ENCODE measurements around the gene FPR2. TPM values are rescaled to one million over a fixed set of nuclear protein-coding genes. Genes with fewer than 3 reads are reported as not detected.

FPR2 gene
- total and polyA plus RNA-seq, 3 donors from 2014 or later = 0.19 to 1.3 (median 0.31) TPM

DNA sequence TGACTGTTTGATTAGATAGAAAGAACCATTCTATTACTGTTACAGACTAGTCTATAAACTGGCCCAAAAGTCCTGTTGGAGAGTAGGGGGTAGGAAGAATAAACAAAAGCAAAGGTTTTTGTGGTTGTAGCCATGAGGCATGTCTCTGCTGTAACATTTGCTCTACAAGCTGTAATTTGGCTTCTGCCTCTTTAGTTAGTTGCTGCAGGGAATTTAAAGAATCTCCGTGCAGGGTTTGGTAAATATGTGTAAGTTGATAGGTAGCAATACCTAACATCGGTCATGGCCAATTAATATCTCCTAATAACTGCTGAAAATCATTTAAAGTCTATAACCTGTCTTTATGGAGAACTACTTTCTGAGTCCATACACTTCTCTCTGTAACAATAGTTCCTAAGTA is 46.9 kb downstream of the FPR2 start:
- TF ChIP-seq, protein P1, sequence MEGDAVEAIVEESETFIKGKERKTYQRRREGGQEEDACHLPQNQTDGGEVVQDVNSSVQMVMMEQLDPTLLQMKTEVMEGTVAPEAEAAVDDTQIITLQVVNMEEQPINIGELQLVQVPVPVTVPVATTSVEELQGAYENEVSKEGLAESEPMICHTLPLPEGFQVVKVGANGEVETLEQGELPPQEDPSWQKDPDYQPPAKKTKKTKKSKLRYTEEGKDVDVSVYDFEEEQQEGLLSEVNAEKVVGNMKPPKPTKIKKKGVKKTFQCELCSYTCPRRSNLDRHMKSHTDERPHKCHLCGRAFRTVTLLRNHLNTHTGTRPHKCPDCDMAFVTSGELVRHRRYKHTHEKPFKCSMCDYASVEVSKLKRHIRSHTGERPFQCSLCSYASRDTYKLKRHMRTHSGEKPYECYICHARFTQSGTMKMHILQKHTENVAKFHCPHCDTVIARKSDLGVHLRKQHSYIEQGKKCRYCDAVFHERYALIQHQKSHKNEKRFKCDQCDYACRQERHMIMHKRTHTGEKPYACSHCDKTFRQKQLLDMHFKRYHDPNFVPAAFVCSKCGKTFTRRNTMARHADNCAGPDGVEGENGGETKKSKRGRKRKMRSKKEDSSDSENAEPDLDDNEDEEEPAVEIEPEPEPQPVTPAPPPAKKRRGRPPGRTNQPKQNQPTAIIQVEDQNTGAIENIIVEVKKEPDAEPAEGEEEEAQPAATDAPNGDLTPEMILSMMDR (IDR thresholded peaks at IDR 0.05) = no peak
- no peak for TF ChIP-seq POLR2A (IDR thresholded peaks at IDR 0.05)
- no peak overlapping the region for H3K4me3 ChIP-seq
- intact Hi-C loops (cut with DNase I; ENCODE audit: low total_unique reads) = no loop called here
- no peaks in the 10 kb centered on the region for H3K36me3 ChIP-seq (ENCODE audit: low read depth, missing control alignments)
- WGBS, 2 donors = 85 to 92% methylated on average over 2 of the region's 2 CpGs
- no peaks in the 10 kb centered on the region for H3K9me3 ChIP-seq
- H3K27ac ChIP-seq = peak overlapping the region in 1 of 2 donors; percentile 63
- peaks cover 30% of the 10 kb centered on the region for H3K4me1 ChIP-seq
- no peak for DNase-seq
- no peaks in the 10 kb centered on the region for H3K27me3 ChIP-seq

DNA sequence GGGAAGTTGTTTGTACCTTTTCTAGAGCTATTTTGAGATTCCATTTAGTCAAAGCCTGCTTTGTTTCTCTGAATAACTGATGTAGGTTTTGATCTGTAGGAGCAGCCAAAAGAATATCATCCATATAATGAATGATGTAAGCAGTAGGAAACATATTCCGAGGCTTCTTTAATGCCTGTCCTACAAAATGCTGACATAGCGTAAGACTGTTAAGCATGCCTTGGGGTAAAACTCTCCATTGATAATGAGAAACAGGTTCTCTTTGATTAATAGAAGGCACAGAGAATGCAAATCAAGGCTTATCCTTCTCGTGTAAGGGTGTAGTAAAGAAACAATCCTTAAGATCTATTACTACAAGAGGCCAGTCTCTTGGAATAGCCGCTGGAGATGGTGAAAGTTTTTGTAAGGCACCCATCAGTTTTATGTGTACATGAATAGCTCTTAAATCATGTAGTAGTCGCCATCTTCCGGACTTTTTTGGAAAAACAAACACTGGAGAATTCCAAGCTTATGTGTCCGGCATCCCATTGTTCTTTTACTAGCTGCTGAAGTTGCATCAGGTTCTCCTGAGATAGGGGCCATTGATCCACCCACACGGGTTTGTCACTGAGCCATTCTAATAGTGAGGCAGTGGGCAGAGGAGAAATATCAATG is 47.5 kb downstream of the FPR2 start:
- intact Hi-C loops (cut with DNase I; ENCODE audit: low total_unique reads) = no loop called here
- DNase-seq = no peak

DNA sequence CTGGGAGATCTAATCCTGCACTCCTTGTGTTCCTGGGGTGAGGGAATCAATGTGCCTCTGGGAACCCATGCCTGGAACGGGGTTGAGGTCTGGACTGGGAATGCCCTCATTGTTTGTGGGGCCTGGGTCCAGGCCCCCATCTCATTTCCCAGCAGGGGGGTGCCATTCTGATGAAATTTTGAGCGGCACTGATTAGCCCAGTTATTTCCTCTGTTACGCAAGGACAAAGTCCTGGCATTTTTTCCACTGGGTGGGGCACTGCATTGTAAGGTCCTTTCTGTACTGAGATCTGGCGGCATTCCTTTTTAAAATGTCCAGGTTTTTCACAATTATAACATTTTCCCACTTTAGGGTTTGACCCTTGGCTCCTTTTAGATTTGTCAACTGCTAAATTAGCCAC is 48.8 kb downstream of the FPR2 start:
- TF ChIP-seq POLR2A (IDR thresholded peaks at IDR 0.05) = no peak
- TF ChIP-seq, protein P1 (IDR thresholded peaks at IDR 0.05) = no peak
- H3K27me3 ChIP-seq = no peaks in the 10 kb centered on the region
- DNase-seq = peak; percentile 47
- WGBS, 2 donors = 49 to 66% methylated on average over 4 of the region's 4 CpGs
- no peaks in the 10 kb centered on the region for H3K9me3 ChIP-seq
- H3K27ac ChIP-seq = peak overlapping the region in 1 of 2 donors; percentile 63
- H3K4me3 ChIP-seq = no peak overlapping the region
- no peaks in the 10 kb centered on the region for H3K36me3 ChIP-seq (ENCODE audit: low read depth, missing control alignments)
- intact Hi-C loops (cut with DNase I; ENCODE audit: low total_unique reads) = no loop called here
- peaks cover 30% of the 10 kb centered on the region for H3K4me1 ChIP-seq

More for the DNA sequence above, 47.5 kb downstream of the FPR2 start:
- Histone ChIP-seq H3K27me3 (no peaks in the 10 kb centered on the region), H3K9me3 (no peaks in the 10 kb centered on the region), H3K4me3 (no peak overlapping the region), H3K4me1 (peaks cover 30% of the 10 kb centered on the region), H3K36me3 (ENCODE audit: low read depth, missing control alignments) (no peaks in the 10 kb centered on the region), H3K27ac (peak overlapping the region in 1 of 2 donors; percentile 63)
- whole genome bisulfite sequencing, 2 donors = 75 to 81% methylated on average over 8 of the region's 8 CpGs
- no peak for TF ChIP-seq POLR2A (IDR thresholded peaks at IDR 0.05)
- TF ChIP-seq, protein P1 (IDR thresholded peaks at IDR 0.05) = no peak

DNA sequence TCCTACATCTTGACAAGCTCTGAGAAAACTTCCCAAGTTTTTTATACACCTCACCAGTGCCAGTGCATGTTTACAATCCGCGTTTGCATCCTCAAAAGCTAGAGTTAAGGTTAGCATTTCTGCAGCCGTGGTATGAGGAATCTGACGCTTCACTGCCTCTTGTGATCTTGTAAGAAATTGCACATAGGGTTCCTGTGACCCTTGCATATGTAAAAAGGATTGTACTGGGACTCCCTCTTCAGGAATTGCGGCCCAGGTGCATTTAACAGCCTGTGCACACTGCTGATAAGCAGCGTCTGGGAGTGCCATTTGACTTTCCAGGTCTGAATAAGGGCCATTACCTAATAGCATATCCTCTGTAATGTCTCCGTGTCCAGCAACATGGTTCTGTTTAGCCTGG is 49.2 kb downstream of the FPR2 start:
- intact Hi-C loops (cut with DNase I; ENCODE audit: low total_unique reads) = no loop called here
- Histone ChIP-seq H3K9me3 (no peaks in the 10 kb centered on the region), H3K27ac (peak overlapping the region in 1 of 2 donors; percentile 63), H3K4me3 (no peak overlapping the region), H3K36me3 (ENCODE audit: low read depth, missing control alignments) (no peaks in the 10 kb centered on the region), H3K27me3 (no peaks in the 10 kb centered on the region), H3K4me1 (peaks cover 30% of the 10 kb centered on the region)
- TF ChIP-seq POLR2A (IDR thresholded peaks at IDR 0.05) = no peak
- TF ChIP-seq, protein P1 (IDR thresholded peaks at IDR 0.05) = peak in 1 of 3 experiments; percentile 29
- WGBS, 2 donors = 60 to 61% methylated on average over 7 of the region's 7 CpGs
- DNase-seq = no peak

DNA sequence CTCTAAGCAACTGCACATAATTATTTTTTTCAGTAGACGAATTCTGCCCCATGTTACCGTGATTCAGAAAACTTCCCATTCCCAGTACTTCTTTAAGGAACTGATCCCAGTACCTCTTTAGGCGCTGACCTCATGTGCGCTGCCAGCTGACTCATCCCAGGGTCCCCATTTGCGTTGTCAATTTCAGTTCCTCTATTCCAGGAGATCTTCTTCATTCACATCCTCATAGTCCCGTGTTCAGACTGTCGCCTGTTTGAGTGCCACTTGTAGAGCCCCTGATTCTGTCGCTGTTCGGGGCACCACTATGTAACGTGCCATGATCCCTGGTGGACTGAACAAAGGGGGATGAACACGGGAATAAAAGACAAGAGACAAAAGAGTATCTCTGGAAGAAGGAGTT is 50.4 kb downstream of the FPR2 start:
- intact Hi-C loops (cut with DNase I; ENCODE audit: low total_unique reads) = no loop called here
- no peak overlapping the region for H3K4me3 ChIP-seq
- H3K4me1 ChIP-seq = peaks cover 23% of the 10 kb centered on the region
- H3K36me3 ChIP-seq (ENCODE audit: low read depth, missing control alignments) = no peaks in the 10 kb centered on the region
- no peaks in the 10 kb centered on the region for H3K27me3 ChIP-seq
- peak; percentile 24 for DNase-seq
- WGBS, 2 donors = 88 to 89% methylated on average over 11 of the region's 11 CpGs
- H3K9me3 ChIP-seq = no peaks in the 10 kb centered on the region
- TF ChIP-seq, protein P1 (IDR thresholded peaks at IDR 0.05) = no peak
- TF ChIP-seq POLR2A (IDR thresholded peaks at IDR 0.05) = no peak
- H3K27ac ChIP-seq = no peak overlapping the region
